Esophagus muscularis mucosa (tissue), 4 donors: ENCODE measurements around the gene COPZ1.

ENCODE experiments used
- EP300 ChIP-seq: sonication (generic); formaldehyde crosslinking; IDR thresholded peaks from one replicate; pipeline ENCODE4 v1.6.1; 2017; ENCODE audit warnings: antibody characterized with exemption
- POLR2A ChIP-seq: fragments of 450-650 bp; IDR thresholded peaks from one replicate; pipeline ENCODE4 v1.6.1; 2017; ENCODE audit warnings: antibody characterized with exemption, moderate library complexity, mild to moderate bottlenecking, low read depth
- TF ChIP-seq, protein P1 (sequence below), 3 experiments: fragments of 200-600 bp in 2 of 3; fragments of 450-650 bp in 1 of 3; sonication (generic) in 2 of 3; IDR thresholded peaks; one replicate each; pipeline ENCODE4 v1.5.1; 2017 to 2019; ENCODE audit warnings: antibody characterized with exemption in 3 of 3, mild to moderate bottlenecking in 2 of 3, moderate library complexity in 1 of 3

DNA sequence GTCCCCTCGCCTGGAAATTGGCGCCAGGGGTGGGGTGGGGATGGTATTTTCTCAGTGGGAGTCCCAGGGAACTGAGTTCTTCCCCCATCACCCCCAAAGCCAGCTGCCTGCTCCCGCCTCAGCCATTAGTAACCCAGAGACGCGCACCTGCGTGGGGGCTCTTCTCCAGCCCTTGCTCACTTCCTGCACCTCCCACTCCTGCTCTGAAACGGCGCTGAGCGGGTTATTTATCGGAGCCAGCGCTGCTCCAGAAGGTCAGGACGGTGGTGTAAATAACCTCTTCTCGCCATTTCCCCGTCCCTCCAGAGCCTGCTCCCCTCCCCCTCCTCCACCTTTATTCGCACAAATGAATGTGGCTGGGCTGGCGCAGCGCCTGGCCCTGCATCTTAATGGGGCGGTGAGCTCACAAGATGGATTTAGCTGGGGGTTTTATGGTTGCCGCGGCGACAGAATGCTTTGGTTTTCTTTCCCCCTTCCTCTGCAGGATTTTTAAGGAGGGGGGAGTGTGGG, 27.1 kb downstream of the COPZ1 start:
- no peak for TF ChIP-seq POLR2A
- TF ChIP-seq, protein P1, sequence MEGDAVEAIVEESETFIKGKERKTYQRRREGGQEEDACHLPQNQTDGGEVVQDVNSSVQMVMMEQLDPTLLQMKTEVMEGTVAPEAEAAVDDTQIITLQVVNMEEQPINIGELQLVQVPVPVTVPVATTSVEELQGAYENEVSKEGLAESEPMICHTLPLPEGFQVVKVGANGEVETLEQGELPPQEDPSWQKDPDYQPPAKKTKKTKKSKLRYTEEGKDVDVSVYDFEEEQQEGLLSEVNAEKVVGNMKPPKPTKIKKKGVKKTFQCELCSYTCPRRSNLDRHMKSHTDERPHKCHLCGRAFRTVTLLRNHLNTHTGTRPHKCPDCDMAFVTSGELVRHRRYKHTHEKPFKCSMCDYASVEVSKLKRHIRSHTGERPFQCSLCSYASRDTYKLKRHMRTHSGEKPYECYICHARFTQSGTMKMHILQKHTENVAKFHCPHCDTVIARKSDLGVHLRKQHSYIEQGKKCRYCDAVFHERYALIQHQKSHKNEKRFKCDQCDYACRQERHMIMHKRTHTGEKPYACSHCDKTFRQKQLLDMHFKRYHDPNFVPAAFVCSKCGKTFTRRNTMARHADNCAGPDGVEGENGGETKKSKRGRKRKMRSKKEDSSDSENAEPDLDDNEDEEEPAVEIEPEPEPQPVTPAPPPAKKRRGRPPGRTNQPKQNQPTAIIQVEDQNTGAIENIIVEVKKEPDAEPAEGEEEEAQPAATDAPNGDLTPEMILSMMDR (IDR thresholded peaks at IDR 0.05) = no peak
- TF ChIP-seq EP300 = no peak
